SK-N-SH (cell line): Measurements from ENCODE around the gene TXNDC17. TPM values are rescaled to one million over a fixed set of nuclear protein-coding genes. Genes with fewer than 3 reads are reported as not detected.

Experiments
- CTCF ChIA-PET: fragments of 300-600, 350-600 bp; formaldehyde crosslinking; extraction: SDS; loops from one replicate; lab custom pipeline; 2021; lab: Yijun Ruan, JAX
- POLR2A ChIA-PET: fragments of 350-600 bp; sonication (Branson Sonifier 250); formaldehyde crosslinking; extraction: SDS; loops from one replicate; lab custom pipeline; 2020; ENCODE audit warnings: antibody characterized with exemption, inconsistent platforms; lab: Yijun Ruan, JAX
- DNase-seq: peaks from one replicate; pipeline ENCODE4 v3.0.0; 2012
- H2AFZ ChIP-seq: fragments of 200-600 bp; sonication (generic); 2 replicates; pipeline ENCODE4 v1.8.1; 2016; ENCODE audit warnings: antibody characterized with exemption, mild to moderate bottlenecking, low read depth
- H3F3A ChIP-seq: fragments of 200-600 bp; sonication (generic); replicated peaks from 2 replicates; pipeline ENCODE3; 2016; ENCODE audit warnings: antibody characterized with exemption, mild to moderate bottlenecking; ENCODE audit not compliant: insufficient read depth
- H3K27ac ChIP-seq, 2 experiments: fragments of 200-500 bp in 1 of 2; fragments of 200-600 bp in 1 of 2; sonication (Bioruptor generic) in 1 of 2; sonication (generic), shearing (Covaris generic) in 1 of 2; 2 replicates each; pipeline versions ENCODE4 v1.5.1 to v1.6.1; 2014 to 2016; ENCODE audit warnings: low read depth in 2 of 2, inconsistent platforms in 1 of 2, low read length in 1 of 2, mild to moderate bottlenecking in 1 of 2, mixed read lengths in 1 of 2
- H3K27me3 ChIP-seq: fragments of 200-600 bp; sonication (generic), shearing (Covaris generic); 2 replicates; pipeline ENCODE4 v1.6.1; 2016; ENCODE audit warnings: mixed run types; ENCODE audit not compliant: insufficient read depth
- H3K36me3 ChIP-seq, 2 experiments: fragments of 200-500 bp in 1 of 2; fragments of 200-600 bp in 1 of 2; sonication (Bioruptor generic) in 1 of 2; sonication (generic) in 1 of 2; replicated peaks in 1 of 2; 2 replicates each; pipeline versions ENCODE3 to v1.5.1; 2014 to 2016; ENCODE audit warnings: low read length in 1 of 2, mild to moderate bottlenecking in 1 of 2; ENCODE audit not compliant: insufficient read depth in 2 of 2, control insufficient read depth in 1 of 2
- H3K4me1 ChIP-seq, 2 experiments: fragments of 200-500 bp in 1 of 2; fragments of 200-600 bp in 1 of 2; sonication (Bioruptor generic) in 1 of 2; sonication (generic), shearing (Covaris generic) in 1 of 2; 2 replicates each; pipeline versions ENCODE4 v1.5.1 to v1.6.1; 2014 to 2016; ENCODE audit warnings: low read depth in 1 of 2, low read length in 1 of 2, mixed run types in 1 of 2; ENCODE audit not compliant: insufficient read depth in 2 of 2, control insufficient read depth in 1 of 2
- H3K4me2 ChIP-seq: fragments of 200-600 bp; sonication (generic), shearing (Covaris generic); 2 replicates; pipeline ENCODE4 v1.6.1; 2017; ENCODE audit warnings: mixed run types
- H3K4me3 ChIP-seq, 2 experiments: fragments of 200-500 bp in 1 of 2; fragments of 200-600 bp in 1 of 2; sonication (Bioruptor generic) in 1 of 2; sonication (generic), shearing (Covaris generic) in 1 of 2; 2 replicates each; pipeline versions ENCODE4 v1.5.1 to v1.8.1; 2014 to 2016; ENCODE audit warnings: low read depth in 2 of 2, inconsistent platforms in 1 of 2, low read length in 1 of 2, mild to moderate bottlenecking in 1 of 2, mixed read lengths in 1 of 2, moderate library complexity in 1 of 2
- H3K79me2 ChIP-seq: fragments of 200-600 bp; sonication (generic); 2 replicates; pipeline ENCODE4 v1.8.1; 2017; ENCODE audit warnings: mild to moderate bottlenecking; ENCODE audit not compliant: insufficient read depth
- H3K9ac ChIP-seq: fragments of 200-600 bp; sonication (generic); 2 replicates; pipeline ENCODE4 v1.6.1; 2017; ENCODE audit warnings: mixed run types
- H3K9me2 ChIP-seq: fragments of 200-600 bp; sonication (generic); 2 replicates; pipeline ENCODE4 v1.6.1; 2017; ENCODE audit warnings: mixed run types
- H3K9me3 ChIP-seq: fragments of 200-600 bp; sonication (generic); 2 replicates; pipeline ENCODE4 v1.6.1; 2017; ENCODE audit warnings: mixed run types, mild to moderate bottlenecking, moderate library complexity
- H4K20me1 ChIP-seq: fragments of 200-600 bp; sonication (generic); 2 replicates; pipeline ENCODE4 v1.6.1; 2017; ENCODE audit warnings: mild to moderate bottlenecking, mixed run types; ENCODE audit not compliant: insufficient read depth
- CHD2 ChIP-seq: fragments of 150-350 bp; IDR thresholded peaks from 2 replicates; pipeline ENCODE4 v1.6.1; 2018; ENCODE audit warnings: low read length; ENCODE audit not compliant: partially characterized antibody
- ELF1 ChIP-seq: IDR thresholded peaks from 2 replicates; pipeline ENCODE4 v1.4.0; 2012
- EP300 ChIP-seq, 2 experiments: IDR thresholded peaks; 2 replicates each; pipeline versions ENCODE4 v1.4.0 to v1.6.1; 2012; ENCODE audit warnings: borderline replicate concordance in 1 of 2, low read depth in 1 of 2, low read length in 1 of 2
- FOSL2 ChIP-seq: IDR thresholded peaks from 2 replicates; pipeline ENCODE4 v1.4.0; 2012; ENCODE audit warnings: low read depth, mild to moderate bottlenecking, moderate library complexity, borderline replicate concordance
- FOXJ3 ChIP-seq: sonication (generic); formaldehyde crosslinking; IDR thresholded peaks from 2 replicates; pipeline ENCODE4 v1.5.1; 2020; ENCODE audit warnings: mild to moderate bottlenecking, missing genetic modification reagents
- FOXM1 ChIP-seq: IDR thresholded peaks from 2 replicates; pipeline ENCODE4 v1.4.0; 2012; ENCODE audit warnings: low read depth, mild to moderate bottlenecking
- GABPA ChIP-seq: IDR thresholded peaks from 2 replicates; pipeline ENCODE4 v1.4.0; 2012; ENCODE audit warnings: low read depth, mild to moderate bottlenecking
- MEF2A ChIP-seq: IDR thresholded peaks from 2 replicates; pipeline ENCODE4 v1.4.0; 2012; ENCODE audit warnings: low read depth, borderline replicate concordance
- MXI1 ChIP-seq: IDR thresholded peaks from 2 replicates; pipeline ENCODE4 v1.6.1; 2012; ENCODE audit warnings: mild to moderate bottlenecking, low read depth, low read length, improper control_type of control experiment
- NRF1 ChIP-seq: IDR thresholded peaks from 2 replicates; pipeline ENCODE4 v1.6.1; 2012; ENCODE audit warnings: low read depth, mild to moderate bottlenecking, low read length
- POLR2AphosphoS5 ChIP-seq: IDR thresholded peaks from 2 replicates; pipeline ENCODE4 v1.6.1; 2012; ENCODE audit warnings: low read depth, low read length
- RAD21 ChIP-seq: IDR thresholded peaks from 2 replicates; pipeline ENCODE4 v1.6.1; 2012; ENCODE audit warnings: mild to moderate bottlenecking, low read length
- RCOR1 ChIP-seq: fragments of 150-350 bp; IDR thresholded peaks from 2 replicates; pipeline ENCODE4 v1.6.1; 2017; ENCODE audit warnings: antibody characterized with exemption, low read length
- RFX5 ChIP-seq: IDR thresholded peaks from 2 replicates; pipeline ENCODE4 v1.6.1; 2012; ENCODE audit warnings: mild to moderate bottlenecking, improper control_type of control experiment, low read length
- SIN3A ChIP-seq: IDR thresholded peaks from 2 replicates; pipeline ENCODE4 v1.6.1; 2012; ENCODE audit warnings: low read depth, mild to moderate bottlenecking, low read length, moderate library complexity, borderline replicate concordance
- SMC3 ChIP-seq: IDR thresholded peaks from 2 replicates; pipeline ENCODE4 v1.6.1; 2012; ENCODE audit warnings: low read depth, low read length, improper control_type of control experiment
- TAF1 ChIP-seq: IDR thresholded peaks from 2 replicates; pipeline ENCODE4 v1.6.1; 2012; ENCODE audit warnings: low read depth, mild to moderate bottlenecking, low read length, moderate library complexity, borderline replicate concordance
- TCF12 ChIP-seq: IDR thresholded peaks from 2 replicates; pipeline ENCODE4 v1.4.0; 2012
- YY1 ChIP-seq: IDR thresholded peaks from 2 replicates; pipeline ENCODE4 v1.4.0; 2012; ENCODE audit warnings: low read depth, mild to moderate bottlenecking
- WGBS: methylation state at CpG from one replicate; pipeline ENCODE4 v1.1.6; 2017; ENCODE audit warnings: low lambda C conversion rate; 5-methylcytosine and 5-hydroxymethylcytosine counted together
- polyA plus RNA-seq, 3 experiments: library from polyadenylated mRNA; depleted of rRNA; stranded (reverse); fragments of >200 nt; gene quantifications; 2 replicates each; pipeline ENCODE4 v1.2.3, GENCODE V29; 2012
- TF ChIP-seq, protein P1 (sequence below): fragments of 150-350 bp; IDR thresholded peaks from 2 replicates; pipeline ENCODE4 v1.6.1; 2017; ENCODE audit warnings: antibody characterized with exemption, low read length, low read depth, borderline replicate concordance
- TF ChIP-seq, protein P2 (sequence below): IDR thresholded peaks from 2 replicates; pipeline ENCODE4 v1.4.0; 2012; ENCODE audit warnings: low read depth
- TF ChIP-seq, protein P3 (sequence below): IDR thresholded peaks from 2 replicates; pipeline ENCODE4; 2012

The TXNDC17 gene
- polyA plus RNA-seq, 1 of the 3 experiments (the other 2 are of a cell fraction): 644 TPM

DNA sequence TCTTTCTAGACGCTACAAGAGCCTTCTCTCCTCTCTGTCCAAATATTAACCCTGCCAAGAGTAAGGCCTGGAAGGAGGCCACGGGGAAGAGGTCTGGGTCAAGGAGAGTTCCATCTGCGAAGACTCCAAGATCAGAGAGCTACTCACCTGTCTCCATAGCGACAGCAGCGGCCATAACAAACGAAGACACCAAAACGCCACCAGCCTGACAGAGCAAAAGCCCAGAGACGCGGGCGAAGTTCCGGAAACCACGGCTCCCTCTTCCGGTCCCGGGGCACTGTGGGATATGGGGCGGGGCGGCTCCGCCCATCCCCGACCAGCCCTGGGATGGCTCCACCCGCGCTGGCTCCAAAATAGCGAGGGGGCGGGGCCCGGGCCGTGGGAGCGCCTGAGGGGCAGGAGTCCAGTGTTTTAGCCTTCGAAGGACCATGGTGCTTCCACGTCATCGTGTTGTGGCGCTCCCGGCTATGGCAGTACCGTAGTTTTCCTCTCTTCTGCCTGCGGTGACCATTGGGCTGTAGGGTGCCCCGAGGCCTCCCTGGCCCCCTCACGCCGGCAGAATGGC is 10.6 kb downstream of the TXNDC17 start, which contains the start of the genes C17orf100 and MED31:
Gene C17orf100 (plus strand): TSS at position 409 of the 565 bp plus-strand sequence. CDS start 152 bp downstream, at position 561.
Gene MED31 (minus strand): TSS at position 252 of the 565 bp plus-strand sequence. CDS start 77 bp downstream, at position 175.
- Histone ChIP-seq H3K9ac (peak within 1 kb of the TSS; percentile 91), H3K4me2 (peak within 1 kb of the TSS; percentile 80), H4K20me1 (peaks cover 15% of the 10 kb centered on the region), H2AFZ (peak within 1 kb of the TSS; percentile 95)
- peak; percentile 99 for DNase-seq
- ChIA-PET POLR2A (interaction anchor here (1.0 kb wide), 1 partner anchor 12 kb away, joined by 3 read pairs; a partner anchor contains a TSS), CTCF (interaction anchor here (1.1 kb wide), 1 partner anchor 10 kb away, joined by 4 read pairs; no protein-coding TSS in a partner anchor)
- TF ChIP-seq GABPA (peak; percentile 92), TAF1 (peak; percentile 81), EP300 (IDR thresholded peaks at IDR 0.05; ENCODE audit: borderline replicate concordance in 1 of 2, low read depth in 1 of 2, low read length in 1 of 2) (no peak), SMC3 (no peak), MXI1 (peak; percentile 83), RFX5 (peak; percentile 42; the same call in 1 of the 2 replicates), TCF12 (no peak), FOXM1 (no peak), SIN3A (peak; percentile 85; the same call in 1 of the 2 replicates), YY1 (peak; percentile 73; the same call in 1 of the 2 replicates), FOSL2 (no peak), RCOR1 (no peak), CHD2 (peak; percentile 53), FOXJ3 (CRISPR knock-in tag) (no peak), ELF1 (0 out of 2 replicates have a peak, but pooled peaks have one; percentile 50), NRF1 (0 out of 2 replicates have a peak, but pooled peaks have one; percentile 8), MEF2A (no peak), POLR2AphosphoS5 (peak; percentile 92), RAD21 (no peak)
- TF ChIP-seq, protein P1, sequence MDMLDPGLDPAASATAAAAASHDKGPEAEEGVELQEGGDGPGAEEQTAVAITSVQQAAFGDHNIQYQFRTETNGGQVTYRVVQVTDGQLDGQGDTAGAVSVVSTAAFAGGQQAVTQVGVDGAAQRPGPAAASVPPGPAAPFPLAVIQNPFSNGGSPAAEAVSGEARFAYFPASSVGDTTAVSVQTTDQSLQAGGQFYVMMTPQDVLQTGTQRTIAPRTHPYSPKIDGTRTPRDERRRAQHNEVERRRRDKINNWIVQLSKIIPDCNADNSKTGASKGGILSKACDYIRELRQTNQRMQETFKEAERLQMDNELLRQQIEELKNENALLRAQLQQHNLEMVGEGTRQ: no peak
- TF ChIP-seq, protein P2, sequence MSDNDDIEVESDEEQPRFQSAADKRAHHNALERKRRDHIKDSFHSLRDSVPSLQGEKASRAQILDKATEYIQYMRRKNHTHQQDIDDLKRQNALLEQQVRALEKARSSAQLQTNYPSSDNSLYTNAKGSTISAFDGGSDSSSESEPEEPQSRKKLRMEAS: peak; percentile 75; the same call in 1 of the 2 replicates
- TF ChIP-seq, protein P3, sequence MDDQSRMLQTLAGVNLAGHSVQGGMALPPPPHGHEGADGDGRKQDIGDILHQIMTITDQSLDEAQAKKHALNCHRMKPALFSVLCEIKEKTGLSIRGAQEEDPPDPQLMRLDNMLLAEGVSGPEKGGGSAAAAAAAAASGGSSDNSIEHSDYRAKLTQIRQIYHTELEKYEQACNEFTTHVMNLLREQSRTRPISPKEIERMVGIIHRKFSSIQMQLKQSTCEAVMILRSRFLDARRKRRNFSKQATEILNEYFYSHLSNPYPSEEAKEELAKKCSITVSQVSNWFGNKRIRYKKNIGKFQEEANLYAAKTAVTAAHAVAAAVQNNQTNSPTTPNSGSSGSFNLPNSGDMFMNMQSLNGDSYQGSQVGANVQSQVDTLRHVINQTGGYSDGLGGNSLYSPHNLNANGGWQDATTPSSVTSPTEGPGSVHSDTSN: no peak
- TF ChIP-seq, all 33 proteins: peak for 11
- Histone ChIP-seq H3K9me3 (no peaks in the 10 kb centered on the region), H3K4me3 (peak within 1 kb of the TSS; percentile 65 to 96), H3K27me3 (no peaks in the 10 kb centered on the region), H3F3A (peaks cover 8% of the 10 kb centered on the region), H3K36me3 (peaks cover 30 to 35% of the 10 kb centered on the region in 2 experiments), H3K4me1 (peaks cover 8 to 13% of the 10 kb centered on the region in 2 experiments; a peak in 2 of 4 replicates), H3K27ac (peak within 1 kb of the TSS; percentile 91 to 95), H3K9me2 (no peaks in the 10 kb centered on the region), H3K79me2 (peaks cover 44% of the 10 kb centered on the region)
- 2% methylated on average over 25 of the region's 35 CpGs for WGBS
